CD4-positive, alpha-beta T cell (primary cell): ENCODE results near the gene CILP. TPM values are rescaled to one million over a fixed set of nuclear protein-coding genes. Genes with fewer than 3 reads are reported as not detected.

Experiments
- ATAC-seq: fragments of 200-7000 bp; cut with Tn5 transposase; one replicate; pipeline ENCODE4 v1.10.0; 2022; ENCODE audit warnings: mild to moderate bottlenecking; ENCODE audit not compliant: poor library complexity
- CTCF ChIA-PET: fragments of 350-600 bp; sonication (Branson Sonifier 250); formaldehyde crosslinking; loops from one replicate; lab custom pipeline; 2021; ENCODE audit warnings: antibody characterized with exemption, inconsistent platforms; lab: Charles Lee
- POLR2A ChIA-PET: fragments of 350-600 bp; sonication (Branson Sonifier 250); formaldehyde crosslinking; loops from one replicate; lab custom pipeline; 2021; ENCODE audit warnings: antibody characterized with exemption, inconsistent platforms; lab: Charles Lee
- DNase-seq, 14 experiments: peaks; one replicate each; pipeline ENCODE4 v3.0.0-alpha.2; 2013 to 2020; ENCODE audit warnings: mixed read lengths in 2 of 14
- H3K27ac ChIP-seq, 2 donors: one replicate each; pipeline versions ENCODE4 v1.5.1 to v1.7.0; 2013; ENCODE audit warnings: low read length in 2 of 2, low read depth in 1 of 2, mild to moderate bottlenecking in 1 of 2
- H3K27me3 ChIP-seq, 2 experiments: 1 replicate in 1 of 2; 2 replicates in 1 of 2; pipeline versions ENCODE4 v1.6.1 to v1.7.0; 2013; ENCODE audit warnings: low read length in 2 of 2, control low read depth in 1 of 2, mild to moderate bottlenecking in 1 of 2, moderate library complexity in 1 of 2; ENCODE audit not compliant: insufficient read depth in 2 of 2, control insufficient read depth in 1 of 2
- H3K36me3 ChIP-seq: one replicate; pipeline ENCODE4 v1.6.1; 2013; ENCODE audit warnings: low read length, control low read depth; ENCODE audit not compliant: insufficient read depth
- H3K4me1 ChIP-seq: one replicate; pipeline ENCODE4 v1.6.1; 2013; ENCODE audit warnings: low read length, control low read depth; ENCODE audit not compliant: insufficient read depth
- H3K4me3 ChIP-seq: one replicate; pipeline ENCODE4 v1.5.1; 2013; ENCODE audit warnings: mild to moderate bottlenecking, low read length, moderate library complexity
- H3K9me3 ChIP-seq, 2 experiments: 1 replicate in 1 of 2; 2 replicates in 1 of 2; pipeline versions ENCODE4 v1.6.1 to v1.7.0; 2013; ENCODE audit warnings: low read length in 2 of 2, mild to moderate bottlenecking in 2 of 2, control low read depth in 1 of 2, moderate library complexity in 1 of 2; ENCODE audit not compliant: control insufficient read depth in 1 of 2, insufficient read depth in 1 of 2
- H3K27ac Mint-ChIP-seq: one replicate; pipeline ENCODE4 v1.8.0; 2020; ENCODE audit warnings: mixed read lengths
- H3K27me3 Mint-ChIP-seq: one replicate; pipeline ENCODE4 v1.8.0; 2021; ENCODE audit warnings: mixed read lengths
- H3K36me3 Mint-ChIP-seq: one replicate; pipeline ENCODE4 v1.8.0; 2021; ENCODE audit warnings: low read depth, mixed read lengths
- H3K4me1 Mint-ChIP-seq: one replicate; pipeline ENCODE4 v1.8.0; 2021; ENCODE audit warnings: low read depth, mixed read lengths
- H3K4me3 Mint-ChIP-seq: one replicate; pipeline ENCODE4 v1.8.0; 2020; ENCODE audit warnings: mild to moderate bottlenecking, mixed read lengths
- H3K9me3 Mint-ChIP-seq: one replicate; pipeline ENCODE4 v1.8.0; 2020; ENCODE audit warnings: mixed read lengths
- CTCF ChIP-seq: fragments of 200-600 bp; IDR thresholded peaks from one replicate; pipeline ENCODE4 v1.8.0; 2022; ENCODE audit warnings: antibody characterized with exemption, mild to moderate bottlenecking
- intact Hi-C, 2 experiments: fragments of 100-400 bp; cut with DNase I in 1 of 2; cut with micrococcal nuclease in 1 of 2; formaldehyde crosslinking; loops; one replicate each; pipeline versions ENCODE4 v1.15.1 to v1.9.0; 2023 to 2025; cut with DNase I, micrococcal nuclease
- total RNA-seq, 174 experiments: library from RNA in 2 of 174; stranded (reverse) in 2 of 174; gene quantifications; one replicate each; pipeline ENCODE4 v1.2.3 and lab custom pipeline; 2021 to 2026

The CILP gene
- total RNA-seq, 2 experiments from 2014 or later, result 0.31 to 0.33 TPM

GRCh38 chr15:65175511-65175910, 35.8 kb downstream of the CILP start:
- peaks cover 67% of the 10 kb centered on the region for H3K36me3 ChIP-seq

GRCh38 chr15:65174509-65174908, 36.8 kb downstream of the CILP start:
- Mint-ChIP-seq H3K4me1 (peaks cover 21% of the 10 kb centered on the region), H3K27me3 (no peaks in the 10 kb centered on the region), H3K27ac (no peak overlapping the region), H3K36me3 (peaks cover 76% of the 10 kb centered on the region), H3K9me3 (no peaks in the 10 kb centered on the region), H3K4me3 (no peak overlapping the region)
- Histone ChIP-seq H3K4me3 (no peak overlapping the region), H3K9me3 (no peaks in the 10 kb centered on the region), H3K4me1 (no peaks in the 10 kb centered on the region), H3K36me3 (peaks cover 74% of the 10 kb centered on the region), H3K27ac (no peak overlapping the region), H3K27me3 (no peaks in the 10 kb centered on the region)
- ChIA-PET CTCF (no interaction called here), POLR2A (interaction anchor here (1.0 kb wide), 1 partner anchor 12 kb away, joined by 3 read pairs; no protein-coding TSS in a partner anchor)
- ATAC-seq (no peak), DNase-seq (no peak)
- TF ChIP-seq CTCF, result no peak
- intact Hi-C loops, result no loop called here

More at GRCh38 chr15:65175511-65175910, 35.8 kb downstream of the CILP start:
- DNase-seq, result no peak
- no peaks in the 10 kb centered on the region for H3K4me1 ChIP-seq
- Mint-ChIP-seq H3K27ac (no peak overlapping the region), H3K9me3 (no peaks in the 10 kb centered on the region), H3K36me3 (peaks cover 76% of the 10 kb centered on the region), H3K4me3 (no peak overlapping the region), H3K4me1 (peaks cover 29% of the 10 kb centered on the region), H3K27me3 (no peaks in the 10 kb centered on the region)
- H3K27ac ChIP-seq, result no peak overlapping the region
- POLR2A ChIA-PET, result no interaction called here
- H3K27me3 ChIP-seq, result no peaks in the 10 kb centered on the region
- no peak for TF ChIP-seq CTCF
- intact Hi-C loops, result no loop called here
- CTCF ChIA-PET, result no interaction called here
- H3K4me3 ChIP-seq, result no peak overlapping the region
- no peaks in the 10 kb centered on the region for H3K9me3 ChIP-seq
- no peak for ATAC-seq

DNA sequence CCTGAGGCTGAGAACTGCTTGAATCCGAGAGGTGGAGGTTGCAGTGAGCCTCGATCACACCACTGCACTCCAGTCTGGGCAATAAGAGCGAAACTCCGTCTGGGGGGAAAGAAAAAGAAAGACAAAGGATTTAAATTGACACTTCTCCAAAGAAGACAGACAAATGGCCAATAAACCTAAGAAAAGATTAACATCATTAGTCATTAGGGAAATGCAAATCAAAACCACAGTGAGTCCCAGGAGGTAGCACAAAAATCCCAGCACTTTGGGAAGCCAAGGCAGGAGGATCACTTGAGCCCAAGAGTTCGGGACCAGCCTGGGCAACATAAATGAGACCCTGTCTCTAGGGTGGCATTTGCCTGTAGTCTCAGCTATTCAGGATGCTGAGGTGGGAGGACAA, 38.7 kb downstream of the CILP start:
- H3K36me3 Mint-ChIP-seq, result peaks cover 58% of the 10 kb centered on the region
- H3K4me3 Mint-ChIP-seq, result no peak overlapping the region
- Histone ChIP-seq H3K27me3 (no peaks in the 10 kb centered on the region), H3K9me3 (no peaks in the 10 kb centered on the region), H3K27ac (no peak overlapping the region), H3K4me3 (no peak overlapping the region), H3K36me3 (peaks cover 60% of the 10 kb centered on the region), H3K4me1 (no peaks in the 10 kb centered on the region)
- H3K27ac Mint-ChIP-seq, result no peak overlapping the region
- ChIA-PET POLR2A (no interaction called here), CTCF (no interaction called here)
- intact Hi-C loops, result no loop called here
- TF ChIP-seq CTCF, result no peak
- H3K4me1 Mint-ChIP-seq, result peaks cover 12% of the 10 kb centered on the region
- no peak for ATAC-seq
- DNase-seq, result no peak
- no peaks in the 10 kb centered on the region for H3K27me3 Mint-ChIP-seq
- no peaks in the 10 kb centered on the region for H3K9me3 Mint-ChIP-seq
